B cell (primary cell): ENCODE results near the gene PSMC3IP. TPM values are rescaled to one million over a fixed set of nuclear protein-coding genes. Genes with fewer than 3 reads are reported as not detected.

ENCODE experiments used
- ATAC-seq: fragments of 200-7000 bp; cut with Tn5 transposase; one replicate; pipeline ENCODE4 v1.10.0; 2021; ENCODE audit warnings: low read depth, mild to moderate bottlenecking, moderate number of reproducible peaks, moderate library complexity
- CTCF ChIA-PET: fragments of 350-600 bp; sonication (Branson Sonifier 250); formaldehyde crosslinking; loops from one replicate; lab custom pipeline; 2021; ENCODE audit warnings: antibody characterized with exemption, inconsistent platforms; lab: Charles Lee
- POLR2A ChIA-PET: fragments of 350-600 bp; sonication (Branson Sonifier 250); formaldehyde crosslinking; loops from one replicate; lab custom pipeline; 2021; ENCODE audit warnings: antibody characterized with exemption; lab: Charles Lee
- DNase-seq: peaks from one replicate; pipeline ENCODE4 v3.0.0; 2013
- H2AFZ ChIP-seq: 2 replicates; pipeline ENCODE4 v1.6.1; 2012; ENCODE audit warnings: mild to moderate bottlenecking, low read depth, low read length; ENCODE audit not compliant: insufficient read depth, poor library complexity, severe bottlenecking
- H3K27ac ChIP-seq, 2 donors: 1 replicate in 1 of 2; 2 replicates in 1 of 2; pipeline ENCODE4 v1.5.1; 2012 to 2013; ENCODE audit warnings: low read length in 2 of 2, mild to moderate bottlenecking in 2 of 2, moderate library complexity in 1 of 2
- H3K27me3 ChIP-seq, 4 experiments: fragments of 200-600 bp in 1 of 4; sonication (generic) in 1 of 4; replicated peaks in 1 of 4; 1 replicate in 2 of 4; 2 replicates in 2 of 4; pipeline versions ENCODE4 v1.6.1 to v1.7.0; 2013 to 2016; ENCODE audit warnings: low read length in 3 of 4, mild to moderate bottlenecking in 2 of 4, mixed read lengths in 1 of 4, moderate library complexity in 1 of 4; ENCODE audit not compliant: insufficient read depth in 4 of 4, control insufficient read depth in 3 of 4; ENCODE audit errors: control extremely low read depth in 1 of 4
- H3K36me3 ChIP-seq, 2 experiments: replicated peaks in 1 of 2; 1 replicate in 1 of 2; 2 replicates in 1 of 2; pipeline versions ENCODE4 v1.6.1 to v1.7.1; 2013; ENCODE audit warnings: low read length in 1 of 2; ENCODE audit not compliant: insufficient read depth in 2 of 2, control insufficient read depth in 1 of 2; ENCODE audit errors: control extremely low read depth in 1 of 2, extremely low read depth in 1 of 2
- H3K4me1 ChIP-seq, 2 donors: fragments of 200-600 bp in 1 of 2; sonication (generic) in 1 of 2; 1 replicate in 1 of 2; 2 replicates in 1 of 2; pipeline versions ENCODE4 v1.5.1 to v1.6.1; 2013 to 2017; ENCODE audit warnings: low read length in 2 of 2; ENCODE audit not compliant: control insufficient read depth in 2 of 2, insufficient read depth in 2 of 2
- H3K4me2 ChIP-seq: replicated peaks from 2 replicates; pipeline ENCODE3; 2012; ENCODE audit warnings: mild to moderate bottlenecking, low read depth, low read length; ENCODE audit not compliant: poor library complexity, severe bottlenecking
- H3K4me3 ChIP-seq, 5 experiments: fragments of 200-600 bp in 1 of 5; sonication (generic) in 1 of 5; 1 replicate in 3 of 5; 2 replicates in 2 of 5; pipeline versions ENCODE4 v1.5.1 to v1.7.0; 2011 to 2016; ENCODE audit warnings: low read length in 4 of 5, mild to moderate bottlenecking in 4 of 5, low read depth in 2 of 5, control low read depth in 1 of 5, moderate library complexity in 1 of 5; ENCODE audit not compliant: insufficient read depth in 1 of 5; ENCODE audit errors: control extremely low read depth in 1 of 5, extremely low read depth in 1 of 5
- H3K79me2 ChIP-seq: fragments of 200-600 bp; sonication (generic); one replicate; pipeline ENCODE4 v1.6.0; 2016; ENCODE audit warnings: low read length; ENCODE audit not compliant: control insufficient read depth, insufficient read depth
- H3K9ac ChIP-seq: fragments of 200-600 bp; sonication (generic); 2 replicates; pipeline ENCODE4 v1.6.1; 2017; ENCODE audit warnings: mild to moderate bottlenecking, low read length, moderate library complexity
- H3K9me3 ChIP-seq, 3 donors: one replicate each; pipeline versions ENCODE4 v1.6.1 to v1.7.1; 2013; ENCODE audit warnings: low read length in 2 of 3; ENCODE audit not compliant: control insufficient read depth in 2 of 3, insufficient read depth in 1 of 3; ENCODE audit errors: control extremely low read depth in 1 of 3
- H4K20me1 ChIP-seq: 2 replicates; pipeline ENCODE4 v1.6.0; 2012; ENCODE audit warnings: mild to moderate bottlenecking, low read length; ENCODE audit not compliant: insufficient read depth, control insufficient read depth, poor library complexity, severe bottlenecking
- H3K27ac Mint-ChIP-seq: one replicate; pipeline ENCODE4 v1.8.0; 2021; ENCODE audit warnings: mixed read lengths
- H3K27me3 Mint-ChIP-seq: one replicate; pipeline ENCODE4 v1.8.0; 2021; ENCODE audit warnings: mixed read lengths
- H3K4me1 Mint-ChIP-seq: one replicate; pipeline ENCODE4 v1.8.0; 2021; ENCODE audit warnings: mixed read lengths
- H3K4me3 Mint-ChIP-seq: one replicate; pipeline ENCODE4 v1.8.0; 2021; ENCODE audit warnings: mixed read lengths
- H3K9me3 Mint-ChIP-seq: one replicate; pipeline ENCODE4 v1.8.0; 2022; ENCODE audit warnings: mixed read lengths; ENCODE audit not compliant: insufficient read depth
- EZH2 ChIP-seq: IDR thresholded peaks from 2 replicates; pipeline ENCODE4 v1.6.1; 2012; ENCODE audit warnings: borderline replicate concordance, low read depth, mild to moderate bottlenecking, moderate library complexity, low read length; ENCODE audit not compliant: insufficient read depth, poor library complexity, severe bottlenecking
- WGBS: methylation state at CpG from one replicate; pipeline ENCODE4 v1.1.5; 2013; ENCODE audit warnings: missing lambda C conversion rate; ENCODE audit not compliant: insufficient coverage; 5-methylcytosine and 5-hydroxymethylcytosine counted together
- intact Hi-C: fragments of 100-400 bp; cut with micrococcal nuclease; formaldehyde crosslinking; loops from one replicate; pipeline ENCODE4 v1.10.0; 2022
- polyA plus RNA-seq: library from polyadenylated mRNA; depleted of rRNA; stranded (reverse); fragments of >200 nt; gene quantifications from 2 replicates; pipeline ENCODE4 v1.2.3, GENCODE V29; 2012
- total RNA-seq, 2 donors: library from RNA; stranded (reverse); fragments of 120-200 nt in 1 of 2; gene quantifications; 1 replicate in 1 of 2; 2 replicates in 1 of 2; pipeline versions ENCODE4 v1.2.3 to v1.2.4, GENCODE V29; 2013 to 2022
- TF ChIP-seq, protein P1 (sequence below): fragments of 200-600 bp; IDR thresholded peaks from one replicate; pipeline ENCODE4 v1.8.0; 2022; ENCODE audit warnings: antibody characterized with exemption, mild to moderate bottlenecking

The PSMC3IP gene
- total and polyA plus RNA-seq, 2 donors (not counting 1 experiment from before 2014, with no cell fraction given) = 2.8 to 10.4 TPM

DNA sequence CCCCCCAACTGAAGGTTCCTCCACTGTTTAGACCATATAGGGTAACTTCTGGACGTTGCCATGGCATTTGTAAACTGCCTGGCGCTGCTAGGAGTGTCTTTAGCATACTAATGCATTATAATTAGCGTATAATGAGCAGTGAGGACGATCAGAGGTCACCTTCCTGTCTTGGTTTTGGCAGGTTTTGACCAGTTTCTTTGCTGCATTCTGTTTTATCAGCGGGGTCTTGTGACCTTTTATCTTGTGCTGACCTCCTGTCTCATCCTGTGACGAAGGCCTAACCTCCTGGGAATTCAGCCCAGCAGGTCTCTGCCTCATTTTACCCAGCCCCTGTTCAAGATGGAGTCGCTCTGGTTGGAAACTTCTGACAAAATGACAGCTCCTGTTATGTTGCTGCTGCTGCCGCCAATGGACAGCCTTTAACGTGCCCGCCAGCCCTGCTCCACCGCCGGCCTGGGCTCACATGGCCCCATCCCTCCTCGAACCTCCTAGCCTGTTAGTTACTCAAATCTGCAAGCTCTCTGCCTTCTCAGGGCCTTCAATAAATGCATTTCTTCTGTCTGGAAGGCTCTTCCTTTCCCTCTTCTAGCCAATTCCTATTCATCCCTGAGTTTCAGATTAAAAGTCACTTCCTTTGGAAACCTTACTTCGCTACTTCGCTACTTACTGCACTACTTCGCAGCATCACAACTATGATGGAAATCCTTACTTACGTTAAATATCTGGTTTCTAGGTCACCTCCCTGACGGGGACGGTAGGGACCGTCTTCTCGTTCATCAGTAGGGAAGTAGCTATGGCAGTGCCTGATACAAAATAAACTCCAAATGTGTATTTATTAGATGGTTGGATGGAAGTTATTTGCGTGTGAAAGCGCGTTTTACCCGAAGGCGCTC is 42.1 kb downstream of the PSMC3IP start:
- peak overlapping the region; percentile 80 for H2AFZ ChIP-seq
- POLR2A ChIA-PET = interaction anchor here (0.9 to 1.7 kb wide), 5 partner anchors 13 to 147 kb away, joined by 3 to 9 read pairs (median 6); partner anchors contain the start of genes PSMC3IP and STAT3
- peak overlapping the region; percentile 51 to 82 (median 70) for H3K4me3 ChIP-seq
- intact Hi-C loops = loop anchor here (1.0 to 5.0 kb wide), 7 partner anchors 13 to 635 kb away; partner anchors contain the start of genes MLX, NBR1, PLEKHH3 and PSMC3IP
- ATAC-seq (no peak), DNase-seq (no peak)
- H3K27me3 Mint-ChIP-seq = no peaks in the 10 kb centered on the region
- no peaks in the 10 kb centered on the region for H3K27me3 ChIP-seq
- peak overlapping the region; percentile 87 for H3K27ac Mint-ChIP-seq
- H3K9ac ChIP-seq = peak overlapping the region; percentile 75
- peak overlapping the region; percentile 92 for H3K4me2 ChIP-seq
- H3K9me3 Mint-ChIP-seq = no peaks in the 10 kb centered on the region
- 52% methylated on average over 21 of the region's 26 CpGs for WGBS
- CTCF ChIA-PET = interaction anchor here (0.5 to 2.7 kb wide), 9 partner anchors 8 to 290 kb away, joined by 3 to 16 read pairs (median 3); partner anchors contain the start of gene STAT5A
- peaks cover 31 to 37% of the 10 kb centered on the region in 2 donors for H3K4me1 ChIP-seq
- H3K4me1 Mint-ChIP-seq = peaks cover 46% of the 10 kb centered on the region
- peak overlapping the region; percentile 86 to 94 for H3K27ac ChIP-seq
- H3K79me2 ChIP-seq = peaks cover 27% of the 10 kb centered on the region
- peaks cover 0 to 8% of the 10 kb centered on the region in 2 experiments for H3K36me3 ChIP-seq
- TF ChIP-seq, protein P1, sequence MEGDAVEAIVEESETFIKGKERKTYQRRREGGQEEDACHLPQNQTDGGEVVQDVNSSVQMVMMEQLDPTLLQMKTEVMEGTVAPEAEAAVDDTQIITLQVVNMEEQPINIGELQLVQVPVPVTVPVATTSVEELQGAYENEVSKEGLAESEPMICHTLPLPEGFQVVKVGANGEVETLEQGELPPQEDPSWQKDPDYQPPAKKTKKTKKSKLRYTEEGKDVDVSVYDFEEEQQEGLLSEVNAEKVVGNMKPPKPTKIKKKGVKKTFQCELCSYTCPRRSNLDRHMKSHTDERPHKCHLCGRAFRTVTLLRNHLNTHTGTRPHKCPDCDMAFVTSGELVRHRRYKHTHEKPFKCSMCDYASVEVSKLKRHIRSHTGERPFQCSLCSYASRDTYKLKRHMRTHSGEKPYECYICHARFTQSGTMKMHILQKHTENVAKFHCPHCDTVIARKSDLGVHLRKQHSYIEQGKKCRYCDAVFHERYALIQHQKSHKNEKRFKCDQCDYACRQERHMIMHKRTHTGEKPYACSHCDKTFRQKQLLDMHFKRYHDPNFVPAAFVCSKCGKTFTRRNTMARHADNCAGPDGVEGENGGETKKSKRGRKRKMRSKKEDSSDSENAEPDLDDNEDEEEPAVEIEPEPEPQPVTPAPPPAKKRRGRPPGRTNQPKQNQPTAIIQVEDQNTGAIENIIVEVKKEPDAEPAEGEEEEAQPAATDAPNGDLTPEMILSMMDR = no peak
- TF ChIP-seq EZH2 = no peak
- H4K20me1 ChIP-seq = peaks cover 19% of the 10 kb centered on the region
- H3K4me3 Mint-ChIP-seq = peak overlapping the region; percentile 83
- H3K9me3 ChIP-seq = no peaks in the 10 kb centered on the region
